Ovary (tissue), 9 donors: ENCODE measurements around the gene PRR16. TPM values are rescaled to one million over a fixed set of nuclear protein-coding genes. Genes with fewer than 3 reads are reported as not detected.

ENCODE experiments used
- DNase-seq, 5 donors: peaks; one replicate each; pipeline ENCODE4 v3.0.0-alpha.2; 2019 to 2020
- H3K27ac ChIP-seq, 2 donors: fragments of 200-600 bp; one replicate each; pipeline versions ENCODE4 v1.5.1 to v1.8.0; 2019 to 2022
- H3K27me3 ChIP-seq: fragments of 200-600 bp; one replicate; pipeline ENCODE4 v1.8.0; 2022
- H3K36me3 ChIP-seq: fragments of 200-600 bp; sonication (generic); one replicate; pipeline ENCODE4 v1.5.1; 2019
- H3K4me1 ChIP-seq: one replicate; pipeline ENCODE4 v1.8.1; 2013; ENCODE audit warnings: mild to moderate bottlenecking, moderate library complexity; ENCODE audit not compliant: insufficient read depth
- H3K4me3 ChIP-seq: fragments of 200-600 bp; sonication (generic); one replicate; pipeline ENCODE4 v1.5.1; 2017
- H3K9me3 ChIP-seq, 2 donors: fragments of 200-600 bp in 1 of 2; sonication (generic) in 1 of 2; one replicate each; pipeline versions ENCODE4 v1.5.1 to v1.8.1; 2013 to 2019; ENCODE audit warnings: mild to moderate bottlenecking in 1 of 2, moderate library complexity in 1 of 2
- EP300 ChIP-seq: sonication (generic); formaldehyde crosslinking; IDR thresholded peaks from one replicate; pipeline ENCODE4 v1.6.1; 2017; ENCODE audit warnings: antibody characterized with exemption
- POLR2A ChIP-seq: fragments of 450-650 bp; IDR thresholded peaks from one replicate; pipeline ENCODE4 v1.6.1; 2017; ENCODE audit warnings: antibody characterized with exemption, mild to moderate bottlenecking, moderate library complexity
- WGBS, 3 donors: extraction: QIAGEN DNeasy Blood & Tissue Kit in 1 of 3; methylation state at CpG; one replicate each; pipeline versions ENCODE4 v1.1.5 to v1.1.7; 2013 to 2017; 5-methylcytosine and 5-hydroxymethylcytosine counted together
- intact Hi-C, 4 donors: fragments of 100-400 bp; cut with DNase I; formaldehyde crosslinking; loops; one replicate each; pipeline versions ENCODE4 v1.11.0 to v1.15.1; 2022 to 2023
- polyA plus RNA-seq, 2 donors: library from polyadenylated mRNA; stranded (reverse); fragments of 200-250 nt in 1 of 2; fragments of 350-450 nt in 1 of 2; fragmentation: Illumina TruSeq in 1 of 2; extraction: RNeasy Lipid Tissue Mini Kit (QIAGEN cat#74804) in 1 of 2; gene quantifications; one replicate each; pipeline ENCODE4 v1.2.3, GENCODE V29; 2013 to 2014
- total RNA-seq, 7 donors: library from RNA; depleted of rRNA in 2 of 7; stranded (reverse); fragments of >200 nt in 2 of 7; fragmentation: NEBNext Ultra II Directional in 3 of 7; extraction: Animal tissue kit (Norgen Biotek cat#: 25700) in 3 of 7; gene quantifications; one replicate each; pipeline versions ENCODE4 v1.1.0 to v1.2.4, GENCODE V29; 2016 to 2023
- TF ChIP-seq, protein P1 (sequence below), 3 donors: fragments of 450-650 bp in 2 of 3; fragments of 200-600 bp in 1 of 3; IDR thresholded peaks; one replicate each; pipeline versions ENCODE4 v1.5.1 to v1.8.0; 2016 to 2022; ENCODE audit warnings: antibody characterized with exemption in 3 of 3, mild to moderate bottlenecking in 1 of 3
- donor health status: DM: no; HTN: no; CAD: no; lungs with moderate emphysema.
- donor health status: DM: no; HTN: no; CAD: no.
- donor health status: Bipolar disorder and iron deficiency.
- donor health status: DM: yes; HTN: yes; CAD: no.
- donor health status: DM: no; HTN: no; CAD: no.
- donor health status: DM: yes; HTN: yes; CAD: no.

Gene PRR16
- total and polyA plus RNA-seq, 9 donors = 1.5 to 11.0 (median 4.6) TPM

DNA sequence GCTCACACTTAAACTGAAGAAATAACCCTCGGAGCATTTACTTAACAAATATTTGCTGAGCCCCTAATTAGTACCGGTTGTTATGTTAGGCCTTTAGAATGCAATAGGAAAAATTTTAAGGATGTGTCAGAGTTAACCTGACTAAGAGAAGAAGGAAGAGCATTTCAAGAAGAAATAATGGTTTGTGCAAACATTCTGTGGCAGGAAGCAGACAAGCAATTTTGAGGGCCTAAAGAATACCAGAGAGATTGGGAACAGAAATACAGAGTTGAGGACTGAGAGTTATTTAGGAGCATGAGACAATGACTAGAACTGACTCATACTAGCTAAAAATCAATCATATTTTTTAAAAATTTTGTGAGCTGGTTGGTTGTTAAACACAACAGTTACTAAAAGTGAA lies 218.8 kb downstream of the PRR16 start:
- intact Hi-C loops = no loop called here
- H3K4me3 ChIP-seq = no peak overlapping the region
- no peaks in the 10 kb centered on the region for H3K4me1 ChIP-seq
- no peaks in the 10 kb centered on the region for H3K36me3 ChIP-seq
- WGBS, 3 donors = 80 to 91% (median 87%) methylated on average over 2 of the region's 2 CpGs
- no peak overlapping the region for H3K27ac ChIP-seq
- no peaks in the 10 kb centered on the region for H3K27me3 ChIP-seq
- no peaks in the 10 kb centered on the region for H3K9me3 ChIP-seq
- no peak for TF ChIP-seq POLR2A
- TF ChIP-seq EP300 = no peak
- TF ChIP-seq, protein P1, sequence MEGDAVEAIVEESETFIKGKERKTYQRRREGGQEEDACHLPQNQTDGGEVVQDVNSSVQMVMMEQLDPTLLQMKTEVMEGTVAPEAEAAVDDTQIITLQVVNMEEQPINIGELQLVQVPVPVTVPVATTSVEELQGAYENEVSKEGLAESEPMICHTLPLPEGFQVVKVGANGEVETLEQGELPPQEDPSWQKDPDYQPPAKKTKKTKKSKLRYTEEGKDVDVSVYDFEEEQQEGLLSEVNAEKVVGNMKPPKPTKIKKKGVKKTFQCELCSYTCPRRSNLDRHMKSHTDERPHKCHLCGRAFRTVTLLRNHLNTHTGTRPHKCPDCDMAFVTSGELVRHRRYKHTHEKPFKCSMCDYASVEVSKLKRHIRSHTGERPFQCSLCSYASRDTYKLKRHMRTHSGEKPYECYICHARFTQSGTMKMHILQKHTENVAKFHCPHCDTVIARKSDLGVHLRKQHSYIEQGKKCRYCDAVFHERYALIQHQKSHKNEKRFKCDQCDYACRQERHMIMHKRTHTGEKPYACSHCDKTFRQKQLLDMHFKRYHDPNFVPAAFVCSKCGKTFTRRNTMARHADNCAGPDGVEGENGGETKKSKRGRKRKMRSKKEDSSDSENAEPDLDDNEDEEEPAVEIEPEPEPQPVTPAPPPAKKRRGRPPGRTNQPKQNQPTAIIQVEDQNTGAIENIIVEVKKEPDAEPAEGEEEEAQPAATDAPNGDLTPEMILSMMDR (IDR thresholded peaks at IDR 0.05) = no peak
- no peak for DNase-seq

DNA sequence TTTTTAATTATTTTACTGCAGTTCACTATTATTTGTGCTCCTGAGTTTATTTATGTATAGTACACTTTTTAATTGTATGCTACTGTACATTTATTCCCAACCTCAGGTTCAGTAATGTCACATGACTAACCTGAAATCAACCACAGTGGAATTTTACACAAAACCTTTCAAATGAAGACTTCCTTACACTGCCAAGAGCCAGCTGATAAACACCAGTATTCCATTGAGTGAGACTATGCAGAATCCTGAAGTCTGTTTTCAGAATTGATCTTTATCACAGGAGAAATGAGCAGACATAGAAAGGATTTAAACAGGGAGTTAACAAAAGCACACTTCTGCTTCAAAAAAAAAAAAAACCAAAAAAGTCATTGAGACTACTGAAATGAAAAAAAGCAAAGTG lies 219.5 kb downstream of the PRR16 start:
- intact Hi-C loops = no loop called here
- H3K27me3 ChIP-seq = no peaks in the 10 kb centered on the region
- no peaks in the 10 kb centered on the region for H3K36me3 ChIP-seq
- TF ChIP-seq EP300 (no peak), POLR2A (no peak)
- TF ChIP-seq, protein P1 (IDR thresholded peaks at IDR 0.05) = no peak
- no peak overlapping the region for H3K27ac ChIP-seq
- no peaks in the 10 kb centered on the region for H3K9me3 ChIP-seq
- no peaks in the 10 kb centered on the region for H3K4me1 ChIP-seq
- no peak for DNase-seq
- H3K4me3 ChIP-seq = no peak overlapping the region

DNA sequence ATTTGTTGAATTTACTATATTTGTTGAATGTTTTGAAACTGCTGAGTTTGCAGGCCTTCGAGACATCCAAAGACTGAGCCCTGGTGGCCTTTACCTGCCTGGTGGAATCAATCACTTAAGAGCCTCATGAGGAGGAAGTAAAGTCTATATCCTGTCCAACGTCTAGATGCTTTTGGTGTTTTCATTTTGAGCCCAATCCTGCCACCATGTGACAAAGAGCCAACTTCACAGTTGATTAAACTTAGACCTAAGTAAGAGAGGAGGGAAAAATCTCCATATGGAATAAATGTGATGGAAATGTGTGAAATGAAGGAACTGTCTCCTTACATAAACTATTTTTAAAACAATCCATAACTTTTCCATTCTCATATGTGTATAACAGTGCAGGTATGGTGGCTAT lies 220.1 kb downstream of the PRR16 start:
- H3K9me3 ChIP-seq = no peaks in the 10 kb centered on the region
- H3K27me3 ChIP-seq = no peaks in the 10 kb centered on the region
- H3K27ac ChIP-seq = no peak overlapping the region
- intact Hi-C loops = no loop called here
- no peaks in the 10 kb centered on the region for H3K4me1 ChIP-seq
- DNase-seq = no peak
- no peaks in the 10 kb centered on the region for H3K36me3 ChIP-seq
- TF ChIP-seq, protein P1 (IDR thresholded peaks at IDR 0.05) = no peak
- no peak for TF ChIP-seq EP300
- 49 to 60% (median 50%) methylated on average over 2 of the region's 2 CpGs for WGBS, 3 donors
- no peak overlapping the region for H3K4me3 ChIP-seq

DNA sequence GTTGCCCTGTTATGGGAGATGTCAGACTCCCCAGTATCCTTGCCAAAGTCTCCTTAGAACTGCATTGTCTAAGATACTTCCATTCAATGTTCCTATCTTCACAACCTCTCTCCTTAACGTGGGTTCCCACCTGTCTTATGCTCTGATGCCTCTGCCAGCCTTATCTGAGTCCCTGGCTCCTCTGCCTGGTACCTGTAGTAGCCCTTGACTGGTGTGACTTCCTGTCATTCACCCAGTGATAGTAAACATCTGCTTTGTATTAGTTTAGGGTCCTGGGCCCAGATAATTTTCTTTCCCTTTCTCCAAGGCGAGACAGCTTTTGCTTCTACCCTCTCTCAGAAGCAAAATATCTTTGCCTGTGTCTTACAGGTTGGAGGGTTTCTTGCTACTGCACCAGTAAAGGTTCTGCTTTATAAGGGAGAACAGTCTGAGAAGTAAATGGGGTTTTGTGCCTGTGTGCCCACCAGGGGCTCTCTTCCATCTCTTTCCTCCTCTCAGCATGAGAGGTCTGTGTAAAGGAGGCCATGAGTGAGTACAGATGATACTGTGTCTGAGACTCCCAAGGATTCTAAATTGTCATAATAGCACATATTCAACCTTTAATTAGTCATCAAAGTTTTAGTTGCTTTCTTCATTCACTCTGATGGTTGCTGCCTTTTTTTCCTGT lies 220.8 kb downstream of the PRR16 start:
- intact Hi-C loops = no loop called here
- no peaks in the 10 kb centered on the region for H3K36me3 ChIP-seq
- DNase-seq = no peak
- H3K4me3 ChIP-seq = no peak overlapping the region
- H3K27ac ChIP-seq = no peak overlapping the region
- no peaks in the 10 kb centered on the region for H3K4me1 ChIP-seq
- no peaks in the 10 kb centered on the region for H3K27me3 ChIP-seq
- TF ChIP-seq POLR2A = no peak
- no peak for TF ChIP-seq EP300
- TF ChIP-seq, protein P1 (IDR thresholded peaks at IDR 0.05) = no peak
- WGBS, 3 donors = 56 to 61% (median 59%) methylated on average over 2 of the region's 2 CpGs
- H3K9me3 ChIP-seq = no peaks in the 10 kb centered on the region
